GM10847 (cell line): ENCODE results near the gene PUSL1.

ENCODE experiments used
- POLR2A ChIP-seq: IDR thresholded peaks from 2 replicates; pipeline ENCODE4 v1.6.1; 2011; ENCODE audit not compliant: insufficient read length; ENCODE audit errors: extremely low read depth

Gene PUSL1

GRCh38 chr1:1354271-1355247, 46.2 kb downstream of the PUSL1 start:
- no peak for TF ChIP-seq POLR2A

- TF ChIP-seq POLR2A: no peak
Measured at GRCh38 chr1:1355416-1355815, 47.0 kb downstream of the PUSL1 start.

- TF ChIP-seq POLR2A: no peak
Measured at GRCh38 chr1:1356166-1356795, 47.9 kb downstream of the PUSL1 start.

GRCh38 chr1:1356796-1357401, 48.5 kb downstream of the PUSL1 start:
- no peak for TF ChIP-seq POLR2A

GRCh38 chr1:1357871-1358432, 49.6 kb downstream of the PUSL1 start:
- TF ChIP-seq POLR2A: no peak

GRCh38 chr1:1358433-1359271, 50.3 kb downstream of the PUSL1 start, which contains the start of gene MXRA8:
MXRA8 (minus strand) TSS chr1:1358555; CDS start chr1:1358504, 51 bp downstream.
- TF ChIP-seq POLR2A: no peak

- no peak for TF ChIP-seq POLR2A
Measured at GRCh38 chr1:1359308-1359663, 50.9 kb downstream of the PUSL1 start.

GRCh38 chr1:1359664-1360468, 51.5 kb downstream of the PUSL1 start:
- no peak for TF ChIP-seq POLR2A

GRCh38 chr1:1360506-1361169, 52.2 kb downstream of the PUSL1 start:
- no peak for TF ChIP-seq POLR2A
